Measurements from ENCODE around the gene RNF175.

RNF175 gene

DNA sequence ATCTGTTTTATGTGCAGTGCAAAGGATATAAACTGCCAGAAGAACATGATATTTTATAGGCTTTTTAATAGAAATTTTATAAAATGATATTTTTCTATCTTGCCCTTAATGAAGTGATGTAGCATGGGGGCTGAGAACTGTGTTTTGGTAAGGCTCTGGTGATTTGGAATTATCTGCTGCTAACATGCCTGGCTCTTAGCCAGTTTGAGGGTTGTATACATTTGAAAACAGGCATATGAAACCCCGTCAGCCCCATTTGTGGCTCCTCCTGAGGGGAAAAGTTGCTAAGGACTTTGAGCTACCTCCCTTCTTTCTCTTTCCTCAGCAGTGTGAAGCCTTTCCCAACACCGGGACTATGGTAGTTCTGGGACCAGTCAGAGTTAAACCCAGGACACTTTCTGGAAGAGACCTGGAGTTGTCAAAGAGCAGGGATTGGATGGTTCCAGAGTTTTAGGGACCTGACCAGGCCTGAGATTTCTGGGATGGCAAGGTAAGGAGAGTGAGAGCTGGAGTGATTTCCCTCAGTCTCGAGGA lies 24.4 kb upstream of the RNF175 start:
- no peak for DNase-seq

DNA sequence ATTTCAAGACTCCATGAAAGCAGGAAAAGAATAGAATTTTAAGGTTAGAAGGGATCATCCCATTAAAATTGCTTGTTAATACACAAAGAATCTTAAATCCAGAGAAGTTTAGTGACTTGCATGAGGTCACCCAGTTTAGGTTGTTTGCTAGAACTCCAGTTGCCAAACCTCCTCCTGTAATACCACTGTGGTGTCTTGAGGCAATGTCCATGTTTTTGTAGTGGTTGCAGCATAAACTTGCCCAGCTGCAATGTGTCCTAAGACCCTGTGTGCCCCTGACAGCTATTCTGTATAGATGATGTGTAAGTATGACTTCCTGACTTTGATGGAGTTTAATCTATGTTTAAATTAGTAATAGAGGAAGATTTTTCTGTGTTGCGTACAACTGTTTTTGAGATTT lies 22.8 kb upstream of the RNF175 start:
- DNase-seq, result no peak

DNA sequence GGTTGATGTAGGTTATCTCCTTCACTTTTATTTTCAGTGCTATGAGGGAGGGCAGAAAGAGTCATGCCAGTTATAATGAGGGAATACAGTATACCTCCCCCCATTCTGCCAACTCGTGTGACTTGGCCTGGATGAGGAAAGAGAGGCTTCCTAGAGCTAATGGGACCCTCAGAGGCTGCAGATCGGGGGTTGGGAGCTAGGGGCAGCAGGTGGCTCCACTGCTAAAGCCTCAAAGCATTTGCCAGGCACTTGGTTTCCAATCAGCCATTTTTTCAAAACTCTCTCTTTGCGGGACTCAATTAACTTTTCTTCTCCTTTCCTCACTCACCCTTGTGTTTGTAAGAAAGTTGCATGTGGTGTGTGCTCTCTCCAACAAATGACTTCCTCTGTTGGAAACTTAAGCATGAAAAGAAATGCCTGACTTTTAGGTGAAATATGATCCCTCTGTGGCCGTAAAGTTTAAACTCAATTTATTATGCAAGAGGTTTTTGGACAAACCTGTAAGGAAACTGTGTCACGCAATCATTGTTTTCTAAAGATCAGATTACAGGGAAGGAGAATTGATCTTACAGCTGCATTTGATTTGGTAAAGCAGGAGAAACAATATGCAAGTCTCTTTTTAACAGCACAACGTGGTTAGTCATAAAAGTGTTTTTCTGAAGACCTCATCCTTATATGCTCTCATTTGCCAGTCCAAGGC lies 22.0 kb upstream of the RNF175 start:
- DNase-seq, result no peak

DNA sequence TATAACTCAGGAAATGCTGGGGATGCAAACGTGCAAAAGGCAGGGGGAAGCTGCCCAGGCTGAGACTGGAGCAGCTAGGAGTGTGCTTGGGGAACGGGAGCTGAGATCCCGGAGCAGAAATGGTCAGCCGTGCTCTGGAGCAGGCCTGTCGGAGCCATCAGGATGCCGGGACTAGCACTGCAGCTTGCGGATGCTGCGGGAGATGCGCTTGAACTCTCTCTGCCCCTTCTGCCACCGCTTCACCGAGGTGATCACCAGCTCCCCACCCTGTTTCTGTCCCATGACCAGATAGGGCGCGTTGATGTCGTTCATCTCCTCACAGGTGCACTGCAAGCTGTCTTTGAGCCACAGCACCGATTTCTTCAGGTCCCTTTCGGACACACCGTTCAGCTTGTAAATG lies 21.5 kb upstream of the RNF175 start:
- DNase-seq, result no peak

DNA sequence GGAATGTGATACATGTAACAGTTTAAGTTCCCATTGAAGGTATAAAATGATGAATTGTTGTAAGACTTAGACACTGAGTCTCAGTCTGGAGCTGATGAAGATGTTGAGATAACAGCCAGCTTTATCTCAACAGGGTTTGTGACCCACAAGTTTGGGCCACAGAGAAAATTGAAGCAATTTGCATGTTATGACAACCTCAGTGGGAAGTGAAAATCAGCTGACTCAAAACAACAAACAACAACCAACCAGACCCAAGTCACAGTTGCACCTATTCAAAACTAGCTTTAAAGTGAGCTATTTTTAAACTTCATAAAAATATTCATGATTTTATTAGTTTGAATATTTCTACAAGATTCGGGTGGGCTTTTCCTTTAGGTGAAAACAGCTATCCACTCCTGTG lies 21.1 kb upstream of the RNF175 start:
- no peak for DNase-seq

DNA sequence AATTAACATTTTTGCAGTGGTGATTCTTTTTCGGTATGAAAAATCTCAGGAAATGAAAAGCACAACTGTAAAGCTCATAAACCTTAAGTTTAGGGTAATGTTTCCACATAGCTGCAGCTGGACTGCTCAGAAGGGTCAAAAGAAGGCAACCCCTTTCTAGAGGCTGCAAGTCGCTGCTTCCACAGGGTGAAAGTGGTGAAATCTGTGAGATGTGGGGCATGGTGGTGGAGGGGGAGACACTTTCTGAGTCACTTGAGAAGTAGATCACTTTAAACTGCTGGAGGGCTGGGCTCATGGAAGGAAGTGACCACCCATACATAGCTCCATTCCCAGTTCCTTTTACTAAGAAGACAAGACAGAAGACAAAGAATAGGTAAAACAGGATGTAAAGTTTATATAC lies 20.4 kb upstream of the RNF175 start:
- no peak for DNase-seq

DNA sequence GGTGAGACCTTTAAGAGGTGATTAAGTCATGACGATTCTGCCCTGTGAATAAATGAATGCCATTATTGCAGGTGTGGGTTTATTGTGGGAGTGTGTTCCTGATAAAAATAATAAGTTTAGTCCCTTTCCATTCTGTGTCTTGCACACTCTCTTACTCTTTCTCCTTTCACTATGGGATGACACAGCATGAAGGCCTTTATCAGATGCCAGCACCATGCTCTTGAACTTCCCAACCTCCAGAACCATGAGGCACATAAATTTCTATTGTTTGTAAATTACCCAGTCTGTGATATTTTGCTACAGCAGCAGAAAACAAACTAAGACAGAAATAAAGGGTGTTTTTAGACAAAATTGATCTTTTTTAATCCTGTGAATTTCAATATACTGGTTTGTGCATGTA lies 18.6 kb upstream of the RNF175 start:
- no peak for DNase-seq

DNA sequence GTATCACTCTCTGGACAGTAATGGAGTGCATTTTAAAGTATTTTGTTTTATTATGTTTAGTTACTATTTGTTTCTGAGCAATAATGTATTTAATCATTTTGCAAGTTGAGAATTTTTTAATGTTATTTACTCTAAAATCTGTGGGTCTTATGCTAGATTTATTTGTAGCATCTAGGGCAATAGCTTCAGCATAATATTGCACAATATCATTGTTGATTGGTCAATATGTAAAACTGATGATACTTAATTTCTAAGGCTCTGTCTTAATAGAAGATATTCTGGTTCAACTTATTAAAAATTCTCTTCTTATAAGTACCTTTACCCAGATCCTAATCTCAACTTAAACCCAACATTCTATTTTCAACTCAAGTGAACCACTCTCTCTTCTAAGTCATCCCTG lies 17.6 kb upstream of the RNF175 start:
- DNase-seq, result no peak

DNA sequence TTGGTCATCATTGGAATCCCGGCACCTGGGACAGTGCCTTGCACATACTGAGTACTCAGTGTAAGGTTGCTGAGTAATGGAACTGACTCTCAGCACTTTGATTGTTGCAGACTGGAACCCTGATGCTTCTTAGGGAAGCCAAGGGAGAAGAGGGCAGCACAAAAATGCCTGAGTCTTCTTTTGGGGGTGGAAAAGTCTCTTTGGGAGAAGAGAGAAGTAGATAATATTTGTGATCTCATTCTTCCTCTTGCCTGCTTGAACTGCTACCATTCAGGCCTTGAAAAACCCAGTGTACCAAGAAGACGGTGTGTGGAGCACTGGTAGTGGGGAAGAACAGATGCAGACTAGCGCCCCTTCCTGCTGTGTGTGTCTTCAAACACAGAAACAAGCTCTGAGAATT lies 16.8 kb upstream of the RNF175 start:
- DNase-seq, result no peak

DNA sequence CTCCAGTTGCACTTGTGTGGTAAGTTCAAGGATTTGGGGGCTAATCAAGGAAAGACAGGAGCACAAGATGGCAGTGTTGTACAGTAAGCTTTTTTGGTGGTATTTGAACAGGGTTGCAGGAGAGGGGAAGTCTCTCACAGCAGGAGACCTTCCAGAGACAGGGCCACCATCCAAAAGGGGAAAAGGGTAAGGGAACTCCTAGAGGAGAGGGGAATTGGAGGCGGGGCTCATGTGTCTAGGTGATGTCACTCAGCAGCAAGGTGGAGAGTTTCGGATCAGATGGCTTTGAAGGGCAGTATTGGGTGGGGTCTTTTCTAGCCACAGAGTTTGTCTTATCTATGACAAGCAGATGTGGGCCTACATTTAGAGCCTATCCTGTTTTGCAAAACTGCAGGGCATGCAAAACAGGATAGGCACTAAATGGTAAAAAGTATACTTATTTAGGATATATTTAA lies 13.4 kb upstream of the RNF175 start:
- no peak for DNase-seq

DNA sequence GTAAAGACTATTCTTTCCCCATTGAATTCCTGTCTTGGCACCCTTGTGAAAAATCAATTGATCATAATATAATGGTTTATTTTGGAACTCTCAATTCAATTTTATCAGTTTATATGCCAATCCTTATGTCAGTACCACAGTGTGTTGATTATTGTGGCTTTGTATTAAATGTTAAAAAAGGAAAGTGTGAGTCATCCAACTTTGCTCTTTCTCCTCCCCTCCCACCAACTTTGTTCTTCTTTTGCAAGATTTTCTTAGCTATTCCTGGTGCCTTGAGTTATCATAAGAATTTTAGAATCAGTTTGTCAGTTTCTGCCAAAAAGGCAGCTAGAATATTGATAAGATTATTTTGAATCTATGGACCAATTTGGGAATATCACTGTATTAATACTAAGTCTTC lies 11.2 kb upstream of the RNF175 start:
- DNase-seq, result no peak

DNA sequence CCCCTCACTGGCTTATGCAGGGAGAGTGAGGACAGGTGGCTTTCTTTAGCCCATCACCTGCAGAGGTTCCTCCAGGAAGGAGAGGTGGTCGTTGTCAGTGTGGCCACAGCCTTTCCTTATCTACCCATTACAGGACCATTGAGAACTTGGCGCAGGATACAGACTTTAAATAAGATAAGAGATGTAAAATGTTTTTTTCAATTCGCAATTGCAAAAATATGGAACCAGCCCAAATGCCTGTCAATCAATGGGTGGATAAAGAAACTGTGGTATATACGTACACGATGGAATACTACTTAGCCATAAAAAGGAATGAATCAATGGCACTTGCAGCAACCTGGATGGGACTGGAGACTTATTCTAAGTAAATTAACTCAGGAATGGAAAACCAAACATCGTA lies 6.9 kb upstream of the RNF175 start:
- no peak for DNase-seq

DNA sequence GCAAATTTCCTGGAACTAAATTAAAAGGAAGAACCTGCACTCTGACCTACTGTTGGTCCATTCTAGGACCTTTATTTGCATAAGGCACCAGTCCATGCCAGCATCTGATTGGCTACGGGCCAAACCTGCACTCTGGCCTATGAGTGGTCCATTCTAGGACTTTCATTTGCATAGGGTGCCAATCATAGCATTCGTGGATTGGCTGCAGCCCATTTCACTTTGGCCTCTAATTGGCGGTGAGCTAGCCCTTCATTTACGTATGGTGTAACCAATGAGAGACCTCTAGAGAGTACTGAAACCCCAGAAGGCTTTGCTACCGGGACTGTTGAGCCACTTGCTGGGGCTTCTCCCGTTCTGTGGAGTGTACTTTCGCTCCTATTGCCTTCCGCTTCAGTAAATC lies 6.1 kb upstream of the RNF175 start:
- DNase-seq, result no peak

DNA sequence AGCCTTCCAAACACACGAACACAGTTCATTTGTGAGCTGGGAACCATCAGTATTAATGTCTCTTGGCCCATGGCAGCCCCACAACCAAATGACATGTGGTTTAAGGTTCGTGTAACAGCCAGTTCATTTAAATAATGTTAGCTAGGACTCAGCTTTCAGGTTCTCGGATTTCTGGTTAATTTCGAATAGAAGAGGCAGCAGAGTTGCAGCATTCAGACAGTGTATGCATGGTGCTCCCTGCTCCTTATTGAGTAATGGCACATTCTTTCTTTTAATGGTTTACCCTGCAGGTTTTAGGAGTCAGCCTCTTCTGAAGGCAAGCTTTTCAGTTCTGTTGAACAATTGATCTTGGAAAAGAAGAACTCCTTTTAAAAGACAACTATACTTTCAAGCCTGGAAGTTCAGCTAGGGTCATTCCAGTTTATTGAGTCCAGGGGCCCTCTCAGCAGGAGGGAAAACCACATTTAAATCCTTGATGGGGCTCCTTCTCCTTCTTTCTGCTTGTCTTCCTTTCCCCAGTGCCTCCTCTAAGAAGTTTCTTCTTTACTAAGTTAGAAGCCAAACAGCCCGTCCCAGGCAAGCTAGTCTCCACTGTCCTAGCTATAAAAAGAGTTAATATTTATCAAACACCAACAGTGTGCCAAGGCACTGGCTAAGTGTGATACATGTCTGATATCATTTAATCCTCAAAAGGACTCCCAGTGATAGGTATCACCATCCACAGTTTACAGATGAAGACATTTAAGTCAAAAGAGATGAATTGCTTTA lies 5.0 kb upstream of the RNF175 start:
- DNase-seq, result no peak

DNA sequence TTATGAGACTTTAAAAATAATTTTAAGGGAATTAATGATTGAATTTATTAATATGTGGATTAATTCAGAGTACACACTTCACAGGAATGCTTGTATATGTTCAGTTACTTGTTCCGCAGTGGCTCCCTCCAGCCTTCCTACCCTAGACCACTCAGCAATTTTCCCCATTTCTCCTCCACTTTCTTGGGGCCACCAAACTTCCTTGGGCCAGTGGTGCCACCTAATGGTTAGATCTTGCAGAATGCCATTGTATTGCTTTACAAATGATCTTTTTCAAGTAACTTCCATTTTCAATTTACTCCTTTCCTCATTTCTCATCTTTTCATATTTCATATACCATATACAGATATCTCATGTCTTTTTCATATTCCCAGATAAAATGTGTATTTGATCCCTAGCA lies 3.6 kb upstream of the RNF175 start:
- DNase-seq, result no peak

DNA sequence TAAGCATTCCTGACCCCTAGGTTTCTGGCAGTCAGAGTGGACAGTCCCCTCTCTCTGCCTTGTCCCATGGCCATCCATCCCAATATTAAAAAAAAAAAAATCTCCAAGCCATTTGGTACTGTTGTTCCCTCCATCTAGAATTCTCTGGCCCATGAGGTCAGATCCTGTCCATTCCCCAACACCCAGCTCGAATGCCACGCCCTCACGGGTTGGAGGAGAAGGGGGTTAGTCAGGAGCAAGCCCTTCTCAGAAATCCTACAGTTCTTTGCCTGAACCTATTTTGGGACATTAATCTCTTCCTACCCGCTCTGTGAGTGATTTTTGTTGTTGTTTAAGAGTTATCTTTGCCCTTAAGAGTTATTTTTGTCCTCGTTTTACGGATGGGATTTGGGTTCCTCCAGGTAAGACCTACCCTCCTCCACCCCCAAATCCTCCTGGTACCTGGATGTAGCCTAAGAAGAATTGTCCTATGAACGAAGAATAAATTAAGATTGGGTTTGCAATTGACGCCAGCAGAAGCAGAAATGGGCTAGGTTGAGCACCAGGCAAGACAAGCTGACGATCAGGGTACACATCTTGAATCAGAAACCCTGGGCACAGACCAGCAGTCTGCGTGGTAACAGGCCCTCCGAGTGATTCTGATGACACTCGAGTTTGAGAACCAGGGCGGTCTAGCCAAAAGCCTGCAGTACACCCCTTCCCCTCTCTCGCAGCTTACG lies 977 bp downstream of the RNF175 start:
- DNase-seq, result no peak

DNA sequence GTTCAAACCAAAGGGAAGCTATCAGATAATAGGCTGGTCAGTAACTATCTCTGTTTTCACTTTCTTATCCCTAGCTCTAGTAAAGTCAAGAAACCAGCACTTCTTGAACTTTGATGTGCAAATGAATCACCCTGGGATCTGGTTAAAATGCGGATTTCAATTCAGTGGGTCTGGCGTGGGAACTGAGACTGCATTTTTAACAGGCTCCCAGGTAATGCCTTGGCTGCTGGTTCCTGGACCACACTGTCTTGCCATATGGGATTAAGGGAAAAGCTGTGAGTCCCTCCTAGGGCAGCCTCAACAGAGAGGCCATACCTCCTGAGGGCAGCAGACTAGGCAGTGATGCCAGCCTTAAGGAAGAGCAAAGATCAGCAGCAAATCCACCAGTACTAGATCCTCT lies 1.7 kb downstream of the RNF175 start:
- DNase-seq, result no peak

DNA sequence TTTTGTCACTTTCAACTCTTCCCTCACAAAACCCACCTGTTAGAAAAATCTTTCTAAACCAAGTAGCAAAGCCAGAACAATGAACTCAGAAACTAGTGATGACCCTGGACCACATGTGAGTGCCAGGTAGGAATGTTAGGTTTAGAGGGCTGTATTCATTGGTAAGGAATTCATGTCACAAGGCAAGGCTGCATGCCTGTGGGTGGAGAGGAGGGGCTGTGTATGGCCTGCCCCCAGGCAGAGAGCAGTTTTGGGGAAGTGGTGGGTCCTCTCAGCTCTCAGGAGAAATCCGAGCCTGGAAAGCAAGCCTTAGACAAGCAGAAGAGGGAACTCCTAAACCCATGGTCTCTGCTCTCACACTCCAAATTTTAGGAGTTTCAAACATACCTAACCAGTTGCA lies 2.4 kb downstream of the RNF175 start:
- DNase-seq, result no peak

DNA sequence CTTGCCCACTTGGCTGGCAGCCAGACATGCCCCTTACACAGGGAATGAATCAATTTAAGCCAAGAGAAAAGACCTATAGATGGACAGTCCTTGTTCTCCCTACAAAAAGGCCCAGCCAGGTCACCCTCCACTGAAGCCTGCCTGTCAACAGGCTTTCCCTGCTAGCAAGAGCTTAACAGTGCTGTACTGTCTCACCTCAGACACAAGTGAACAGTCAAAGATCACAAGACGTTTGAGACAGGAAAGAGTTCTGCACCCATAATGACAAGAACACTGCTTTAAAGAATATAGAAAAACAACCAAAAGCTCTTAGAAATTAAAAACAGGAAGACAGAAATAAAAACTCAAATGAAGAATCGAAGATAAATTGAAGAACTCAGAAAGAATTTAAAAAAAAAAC lies 4.6 kb downstream of the RNF175 start:
- DNase-seq, result no peak

DNA sequence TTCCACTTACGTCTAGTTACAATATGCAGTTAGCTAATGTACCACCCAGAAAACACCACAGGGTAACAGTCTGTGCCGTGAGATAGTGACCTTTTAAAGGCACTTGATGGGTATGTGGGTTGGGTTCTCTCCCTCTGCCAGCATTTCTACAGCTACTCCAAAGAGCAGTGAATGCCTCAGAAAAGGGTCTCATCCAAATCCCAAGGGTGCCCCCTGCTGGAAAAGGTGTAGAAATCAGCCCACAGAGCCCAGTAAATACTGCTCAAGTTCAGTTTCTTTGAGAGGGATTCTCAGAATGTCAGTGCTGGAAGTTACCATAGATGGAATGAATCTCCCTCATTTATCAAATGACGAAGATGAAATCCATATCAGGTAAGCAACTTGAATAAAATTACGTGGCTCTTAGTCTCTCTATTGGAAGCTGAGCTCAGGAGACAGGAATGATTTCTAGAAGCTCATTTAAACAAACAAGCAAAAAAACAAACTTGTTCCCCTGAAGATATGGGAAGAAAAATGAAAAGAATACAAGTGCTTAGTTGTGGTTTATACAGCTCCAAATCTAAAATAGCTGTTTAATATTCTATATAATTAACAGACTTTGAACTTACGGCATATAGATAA lies 9.5 kb downstream of the RNF175 start:
- DNase-seq, result peak; percentile 65 to 72

DNA sequence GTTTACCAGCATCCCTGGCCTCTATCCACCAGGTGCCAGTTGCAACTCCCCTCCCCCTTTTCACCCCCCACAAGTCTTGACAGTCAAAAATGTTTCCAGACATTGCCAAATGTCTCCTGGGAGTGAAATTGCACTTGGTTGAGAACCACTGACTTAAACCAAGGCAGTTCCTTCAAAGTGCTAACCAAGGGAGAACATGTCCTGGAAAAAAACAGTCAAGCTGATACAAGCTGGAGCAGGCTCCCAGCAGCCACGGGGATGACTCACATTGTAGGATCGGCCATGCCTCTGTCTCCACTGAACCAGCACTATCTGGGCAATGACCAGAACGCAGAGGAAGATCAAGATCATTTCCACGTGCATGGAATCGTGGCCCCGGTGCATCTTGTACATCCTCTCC lies 11.4 kb downstream of the RNF175 start:
- DNase-seq, result no peak

DNA sequence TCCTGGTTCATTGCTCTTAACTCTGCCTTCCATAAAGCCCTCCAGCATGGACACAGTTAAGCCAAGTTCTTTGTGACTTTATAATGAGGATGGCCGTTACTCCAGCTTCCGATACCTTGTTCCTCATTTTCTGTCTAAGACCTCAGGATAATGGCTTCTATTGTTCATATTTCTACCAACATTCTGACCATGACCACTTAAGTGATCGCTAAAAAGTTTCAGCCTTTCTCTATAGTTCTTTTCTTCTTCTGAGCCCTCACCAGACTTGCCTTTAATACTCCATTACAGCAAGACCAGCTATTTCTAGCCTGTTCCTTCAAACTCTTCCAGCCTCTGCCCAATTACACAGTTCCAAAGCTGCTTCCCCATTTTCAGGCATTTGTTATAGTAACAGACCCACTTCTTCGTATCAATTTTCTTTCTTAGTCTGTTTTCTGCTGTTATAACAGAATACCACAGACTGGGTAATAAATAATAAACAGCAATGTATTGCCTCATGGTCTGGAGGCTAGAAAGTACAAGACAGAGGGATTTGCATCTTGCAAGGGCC lies 12.3 kb downstream of the RNF175 start:
- no peak for DNase-seq

DNA sequence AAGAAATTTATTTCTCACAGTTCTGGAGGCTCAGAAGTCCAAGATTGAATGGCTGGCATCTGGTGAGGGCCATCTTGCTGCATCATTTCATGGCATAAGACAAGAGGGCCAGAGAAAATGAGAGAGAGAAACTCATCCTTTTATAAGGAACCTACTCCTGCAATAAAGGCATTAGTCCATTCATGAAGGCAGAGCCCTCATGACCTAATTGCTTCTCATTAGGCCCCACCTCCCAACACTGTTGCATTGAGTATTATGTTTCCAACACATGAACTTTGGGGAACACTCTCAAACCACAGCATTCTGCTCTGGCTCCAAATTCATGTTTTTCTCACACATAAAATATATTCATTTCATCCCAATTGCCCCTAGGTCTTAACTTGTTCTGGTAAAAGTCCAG lies 14.2 kb downstream of the RNF175 start:
- no peak for DNase-seq

All from CD4-positive, alpha-beta T cell treated with Interleukin-4 for 1 hour (primary cell).